Mesendoderm (in vitro differentiated cells): Measurements from ENCODE around the gene KCNA5.
A peak's percentile ranks its signal among the peaks of the same experiment; 100 is the strongest.

Experiments used
- DNase-seq: peaks from one replicate; pipeline ENCODE4 v3.0.0; 2013
- H2AK5ac ChIP-seq: 2 replicates; pipeline ENCODE4 v1.6.1; 2013; ENCODE audit warnings: low read length, inconsistent platforms
- H2BK120ac ChIP-seq: 2 replicates; pipeline ENCODE4 v1.6.1; 2013; ENCODE audit warnings: low read depth, mild to moderate bottlenecking, low read length, moderate library complexity, mixed read lengths
- H2BK15ac ChIP-seq: replicated peaks from 2 replicates; pipeline ENCODE4 v1.6.1; 2013; ENCODE audit warnings: low read depth, mild to moderate bottlenecking, moderate library complexity
- H2BK5ac ChIP-seq: 2 replicates; pipeline ENCODE4 v1.6.1; 2013; ENCODE audit warnings: low read length, inconsistent platforms
- H3K18ac ChIP-seq: 2 replicates; pipeline ENCODE4 v1.6.1; 2013; ENCODE audit warnings: mild to moderate bottlenecking, low read length, mixed read lengths
- H3K23ac ChIP-seq: one replicate; pipeline ENCODE4 v1.6.1; 2013; ENCODE audit warnings: low read length
- H3K27ac ChIP-seq: 2 replicates; pipeline ENCODE4 v1.5.1; 2013; ENCODE audit warnings: low read depth, mild to moderate bottlenecking, inconsistent platforms, low read length, moderate library complexity
- H3K27me3 ChIP-seq: 2 replicates; pipeline ENCODE4 v1.6.1; 2013; ENCODE audit warnings: low read length, control low read depth, mild to moderate bottlenecking, inconsistent platforms; ENCODE audit not compliant: insufficient read depth, poor library complexity
- H3K36me3 ChIP-seq: 2 replicates; pipeline ENCODE4 v1.6.1; 2013; ENCODE audit warnings: low read length, inconsistent platforms; ENCODE audit not compliant: control insufficient read depth, insufficient read depth
- H3K4ac ChIP-seq: one replicate; pipeline ENCODE4 v1.6.1; 2013; ENCODE audit warnings: low read depth, mild to moderate bottlenecking, low read length, moderate library complexity
- H3K4me1 ChIP-seq: 2 replicates; pipeline ENCODE4 v1.6.1; 2013; ENCODE audit warnings: low read depth, low read length, inconsistent platforms; ENCODE audit not compliant: control insufficient read depth
- H3K4me2 ChIP-seq: 2 replicates; pipeline ENCODE4 v1.6.1; 2013; ENCODE audit warnings: low read length
- H3K4me3 ChIP-seq: 2 replicates; pipeline ENCODE4 v1.5.1; 2013; ENCODE audit warnings: mild to moderate bottlenecking, low read length
- H3K56ac ChIP-seq: one replicate; pipeline ENCODE4 v1.6.1; 2013; ENCODE audit warnings: low read length
- H3K79me1 ChIP-seq: 2 replicates; pipeline ENCODE4 v1.6.1; 2013; ENCODE audit warnings: low read length, inconsistent platforms
- H3K79me2 ChIP-seq: 2 replicates; pipeline ENCODE4 v1.6.1; 2013; ENCODE audit warnings: mild to moderate bottlenecking, low read length; ENCODE audit not compliant: control insufficient read depth, insufficient read depth
- H3K9ac ChIP-seq: 2 replicates; pipeline ENCODE4 v1.6.1; 2013; ENCODE audit warnings: low read length, inconsistent platforms
- H4K5ac ChIP-seq: one replicate; pipeline ENCODE4 v1.6.1; 2013; ENCODE audit warnings: low read length
- H4K8ac ChIP-seq: one replicate; pipeline ENCODE4 v1.6.1; 2013; ENCODE audit warnings: low read depth, mild to moderate bottlenecking, control low read depth, low read length, moderate library complexity
- WGBS: extraction: QIAGEN DNeasy Blood & Tissue Kit; methylation state at CpG from one replicate; pipeline ENCODE4 v1.1.7; 2013; ENCODE audit warnings: low lambda C conversion rate, missing lambda C conversion rate; ENCODE audit not compliant: insufficient coverage; ENCODE audit errors: extremely low coverage; 5-methylcytosine and 5-hydroxymethylcytosine counted together

Gene KCNA5

DNA sequence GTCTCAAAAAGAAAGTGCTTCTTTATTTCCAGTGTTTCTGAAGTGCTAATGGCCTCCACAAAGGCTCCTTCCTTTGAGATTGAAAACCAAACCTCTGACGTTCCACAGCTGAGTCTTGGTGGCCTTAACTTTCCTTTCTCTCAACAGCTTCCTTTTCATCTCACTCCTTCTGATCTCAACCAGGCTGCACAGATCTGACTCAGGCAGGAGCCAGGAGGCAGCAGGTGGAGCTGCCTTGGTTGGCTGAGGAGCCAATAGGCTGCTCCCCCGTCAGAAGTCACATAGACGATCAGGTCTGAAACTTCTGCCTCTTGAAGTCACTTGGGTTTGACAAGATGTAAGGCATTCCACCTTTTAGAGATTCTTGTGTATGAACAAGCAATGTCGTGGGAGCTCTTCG lies 9.1 kb upstream of the KCNA5 start:
- Histone ChIP-seq H4K8ac (no peak overlapping the region), H3K56ac (no peak overlapping the region), H3K36me3 (no peaks in the 10 kb centered on the region), H2AK5ac (no peak overlapping the region), H3K79me1 (no peaks in the 10 kb centered on the region), H3K9ac (no peak overlapping the region), H3K27ac (no peak overlapping the region), H3K79me2 (no peaks in the 10 kb centered on the region), H2BK15ac (no peak overlapping the region), H3K23ac (no peak overlapping the region), H2BK120ac (no peak overlapping the region), H3K18ac (no peak overlapping the region), H3K4me1 (peaks cover 2% of the 10 kb centered on the region), H2BK5ac (no peak overlapping the region), H3K4me3 (no peak overlapping the region), H3K4ac (no peak overlapping the region), H3K4me2 (no peak overlapping the region), H4K5ac (no peak overlapping the region), H3K27me3 (no peaks in the 10 kb centered on the region)
- DNase-seq: no peak
- no CpG with 5 or more reads among the region's 5 CpGs for WGBS

DNA sequence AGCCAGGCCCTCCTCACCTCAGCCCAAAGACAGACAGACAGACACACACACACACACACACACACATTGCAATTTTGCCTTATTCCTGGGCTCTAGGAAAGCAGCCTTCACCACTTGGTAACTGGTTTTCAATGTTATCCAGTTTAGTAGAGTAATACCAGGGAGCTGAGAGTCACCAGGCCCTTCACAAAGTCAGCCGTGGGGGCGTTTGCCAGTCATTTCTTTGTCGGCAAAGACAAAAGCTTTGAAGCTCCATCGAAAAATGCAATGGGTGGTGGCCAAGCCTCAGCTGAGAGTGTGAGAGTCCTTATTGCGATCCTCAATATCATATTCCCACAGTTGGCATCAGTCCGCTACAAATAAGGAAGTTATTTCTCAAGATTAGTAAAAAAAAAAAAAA lies 8.1 kb upstream of the KCNA5 start:
- Histone ChIP-seq H3K4ac (no peak overlapping the region), H4K8ac (no peak overlapping the region), H2BK5ac (peak overlapping the region; percentile 9), H3K4me1 (no peaks in the 10 kb centered on the region), H2AK5ac (no peak overlapping the region), H3K27me3 (no peaks in the 10 kb centered on the region), H4K5ac (no peak overlapping the region), H2BK15ac (no peak overlapping the region), H2BK120ac (no peak overlapping the region), H3K36me3 (no peaks in the 10 kb centered on the region), H3K4me3 (no peak overlapping the region), H3K4me2 (no peak overlapping the region), H3K56ac (no peak overlapping the region), H3K18ac (no peak overlapping the region), H3K79me2 (no peaks in the 10 kb centered on the region), H3K23ac (no peak overlapping the region), H3K27ac (no peak overlapping the region), H3K9ac (no peak overlapping the region), H3K79me1 (no peaks in the 10 kb centered on the region)
- no peak for DNase-seq
- no CpG with 5 or more reads among the region's 6 CpGs for WGBS

DNA sequence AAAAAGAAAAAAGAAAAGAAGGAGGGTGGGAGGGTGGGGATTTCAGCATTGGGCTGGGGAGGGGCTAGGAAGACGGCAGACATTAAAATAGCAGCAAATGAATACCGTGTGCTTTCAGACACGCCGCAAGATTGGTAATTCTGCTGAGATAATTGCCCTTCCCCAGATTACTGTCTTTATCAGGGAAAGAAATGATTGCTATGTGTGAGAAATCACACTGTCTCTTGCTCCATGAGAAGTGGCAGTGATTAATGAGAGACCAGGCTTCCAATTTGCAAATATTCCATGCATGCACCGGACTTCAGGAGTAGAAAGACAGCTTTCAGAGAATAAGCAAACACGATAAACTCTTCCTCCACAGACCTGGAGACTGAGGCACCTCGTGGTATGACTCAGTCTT lies 7.6 kb upstream of the KCNA5 start:
- no peaks in the 10 kb centered on the region for H3K36me3 ChIP-seq
- WGBS: no CpG with 5 or more reads among the region's 7 CpGs
- no peak overlapping the region for H2AK5ac ChIP-seq
- H2BK120ac ChIP-seq: no peak overlapping the region
- no peak overlapping the region for H4K8ac ChIP-seq
- no peak overlapping the region for H3K4ac ChIP-seq
- H4K5ac ChIP-seq: no peak overlapping the region
- no peaks in the 10 kb centered on the region for H3K4me1 ChIP-seq
- no peak overlapping the region for H3K56ac ChIP-seq
- H2BK15ac ChIP-seq: no peak overlapping the region
- H3K4me3 ChIP-seq: no peak overlapping the region
- no peak overlapping the region for H3K18ac ChIP-seq
- H3K27ac ChIP-seq: no peak overlapping the region
- H3K27me3 ChIP-seq: no peaks in the 10 kb centered on the region
- DNase-seq: no peak
- no peak overlapping the region for H2BK5ac ChIP-seq
- H3K23ac ChIP-seq: no peak overlapping the region
- no peaks in the 10 kb centered on the region for H3K79me1 ChIP-seq
- H3K79me2 ChIP-seq: no peaks in the 10 kb centered on the region
- no peak overlapping the region for H3K4me2 ChIP-seq
- no peak overlapping the region for H3K9ac ChIP-seq

DNA sequence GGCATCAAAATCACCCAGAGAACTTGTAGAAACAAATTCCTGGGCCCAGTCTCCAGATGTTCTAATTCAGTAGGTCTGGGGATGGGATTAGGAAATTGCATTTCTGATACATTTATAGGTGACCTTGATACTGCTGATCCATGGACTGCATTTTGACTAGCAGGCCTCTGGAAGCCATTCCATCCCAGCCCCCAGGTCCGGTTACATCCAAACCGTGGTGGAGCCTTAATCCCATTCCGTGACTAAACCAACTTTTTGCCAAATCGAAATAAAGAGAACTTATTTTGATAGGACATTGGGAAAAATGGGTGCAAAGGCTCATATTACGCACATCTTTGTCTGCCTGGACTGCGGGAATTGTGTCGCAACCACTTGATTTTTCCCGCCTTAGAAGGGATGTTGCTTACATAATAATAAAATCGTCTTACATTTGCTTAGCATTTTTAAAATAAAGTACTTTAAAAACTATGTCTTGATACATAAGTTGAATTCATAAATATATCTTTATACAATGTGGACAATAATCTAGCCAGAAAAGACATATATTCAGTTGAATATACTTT lies 5.8 kb upstream of the KCNA5 start:
- DNase-seq: no peak
- no peaks in the 10 kb centered on the region for H3K79me1 ChIP-seq
- H3K4me3 ChIP-seq: no peak overlapping the region
- no peaks in the 10 kb centered on the region for H3K4me1 ChIP-seq
- H4K5ac ChIP-seq: no peak overlapping the region
- H2AK5ac ChIP-seq: no peak overlapping the region
- H3K9ac ChIP-seq: no peak overlapping the region
- H2BK15ac ChIP-seq: no peak overlapping the region
- no peak overlapping the region for H3K4ac ChIP-seq
- no CpG with 5 or more reads among the region's 9 CpGs for WGBS
- no peak overlapping the region for H2BK120ac ChIP-seq
- H3K4me2 ChIP-seq: no peak overlapping the region
- no peak overlapping the region for H3K56ac ChIP-seq
- H4K8ac ChIP-seq: no peak overlapping the region
- H3K36me3 ChIP-seq: no peaks in the 10 kb centered on the region
- no peak overlapping the region for H3K18ac ChIP-seq
- no peak overlapping the region for H3K27ac ChIP-seq
- no peak overlapping the region for H2BK5ac ChIP-seq
- no peak overlapping the region for H3K23ac ChIP-seq
- H3K27me3 ChIP-seq: peaks cover 11% of the 10 kb centered on the region
- no peaks in the 10 kb centered on the region for H3K79me2 ChIP-seq

DNA sequence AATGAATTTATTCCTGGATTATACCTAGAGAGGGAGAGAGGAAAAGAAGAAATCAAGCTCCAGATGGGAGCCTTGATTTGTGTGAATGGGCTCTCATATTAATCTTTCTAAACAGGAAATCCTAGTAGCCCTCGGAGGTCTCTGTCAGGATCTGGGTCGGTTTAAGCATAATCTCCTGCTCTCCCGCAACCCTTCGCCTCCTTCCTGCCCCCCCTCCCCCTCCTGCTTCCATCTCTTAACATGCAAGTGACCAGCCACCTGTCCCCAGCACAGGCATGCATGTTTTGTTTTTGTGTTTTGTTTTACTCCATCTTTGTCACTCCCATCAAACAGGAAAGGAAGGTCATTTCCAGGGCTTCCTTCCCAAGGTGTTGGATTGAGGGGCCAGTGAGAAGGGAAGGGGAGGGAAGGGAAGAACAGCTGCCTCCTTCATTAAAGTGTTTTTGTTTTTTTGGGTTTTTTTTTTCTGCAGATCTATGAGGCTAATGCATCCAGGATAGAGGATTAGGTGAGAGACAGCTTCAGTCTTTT lies 4.8 kb upstream of the KCNA5 start:
- Histone ChIP-seq H3K4ac (no peak overlapping the region), H3K56ac (no peak overlapping the region), H2AK5ac (no peak overlapping the region), H3K23ac (no peak overlapping the region), H3K27me3 (peaks cover 18% of the 10 kb centered on the region), H2BK15ac (no peak overlapping the region), H3K4me3 (no peak overlapping the region), H3K9ac (no peak overlapping the region), H3K36me3 (no peaks in the 10 kb centered on the region), H4K5ac (no peak overlapping the region), H4K8ac (no peak overlapping the region), H3K18ac (no peak overlapping the region), H3K27ac (no peak overlapping the region), H3K79me2 (no peaks in the 10 kb centered on the region), H3K79me1 (no peaks in the 10 kb centered on the region), H2BK120ac (no peak overlapping the region), H2BK5ac (no peak overlapping the region), H3K4me2 (no peak overlapping the region), H3K4me1 (no peaks in the 10 kb centered on the region)
- no CpG with 5 or more reads among the region's 4 CpGs for WGBS
- no peak for DNase-seq

DNA sequence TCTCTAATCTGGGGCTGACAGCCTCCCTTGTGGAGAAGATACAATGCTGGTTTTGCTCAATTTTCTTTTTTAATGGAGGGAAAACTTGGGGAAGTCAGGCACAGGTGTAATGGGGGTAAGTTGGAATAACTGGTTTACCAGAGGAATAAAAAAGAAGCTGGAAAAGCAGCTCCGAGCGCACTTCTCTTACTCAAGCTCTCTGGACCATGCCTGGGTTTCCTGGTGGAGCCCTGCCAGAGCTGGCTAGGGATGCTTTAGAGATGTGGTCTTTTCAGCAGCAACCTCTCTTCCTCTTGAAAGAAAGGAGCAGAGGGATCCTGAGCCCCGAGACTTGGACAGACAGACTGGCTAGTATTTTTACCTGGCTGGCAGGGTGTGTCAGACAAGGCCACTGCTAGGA lies 3.9 kb upstream of the KCNA5 start:
- Histone ChIP-seq H3K4ac (no peak overlapping the region), H3K27me3 (peaks cover 25% of the 10 kb centered on the region)
- no CpG with 5 or more reads among the region's 3 CpGs for WGBS

More for the DNA sequence above, 3.9 kb upstream of the KCNA5 start:
- H3K4me1 ChIP-seq: no peaks in the 10 kb centered on the region
- DNase-seq: no peak
- no peak overlapping the region for H3K4me2 ChIP-seq
- H2BK15ac ChIP-seq: no peak overlapping the region
- H4K5ac ChIP-seq: no peak overlapping the region
- no peak overlapping the region for H3K4me3 ChIP-seq
- H3K56ac ChIP-seq: no peak overlapping the region
- no peak overlapping the region for H3K9ac ChIP-seq
- H3K79me2 ChIP-seq: no peaks in the 10 kb centered on the region
- H3K27ac ChIP-seq: no peak overlapping the region
- H2AK5ac ChIP-seq: no peak overlapping the region
- no peak overlapping the region for H3K18ac ChIP-seq
- no peak overlapping the region for H2BK5ac ChIP-seq
- H3K23ac ChIP-seq: no peak overlapping the region
- H3K79me1 ChIP-seq: no peaks in the 10 kb centered on the region
- H4K8ac ChIP-seq: no peak overlapping the region
- H2BK120ac ChIP-seq: no peak overlapping the region
- H3K36me3 ChIP-seq: no peaks in the 10 kb centered on the region
